ENCODE results near the gene RSRC1. TPM values are rescaled to one million over a fixed set of nuclear protein-coding genes. Genes with fewer than 3 reads are reported as not detected.

Gene RSRC1
- total RNA-seq, 1 experiment from 2014 or later = 37.9 TPM

DNA sequence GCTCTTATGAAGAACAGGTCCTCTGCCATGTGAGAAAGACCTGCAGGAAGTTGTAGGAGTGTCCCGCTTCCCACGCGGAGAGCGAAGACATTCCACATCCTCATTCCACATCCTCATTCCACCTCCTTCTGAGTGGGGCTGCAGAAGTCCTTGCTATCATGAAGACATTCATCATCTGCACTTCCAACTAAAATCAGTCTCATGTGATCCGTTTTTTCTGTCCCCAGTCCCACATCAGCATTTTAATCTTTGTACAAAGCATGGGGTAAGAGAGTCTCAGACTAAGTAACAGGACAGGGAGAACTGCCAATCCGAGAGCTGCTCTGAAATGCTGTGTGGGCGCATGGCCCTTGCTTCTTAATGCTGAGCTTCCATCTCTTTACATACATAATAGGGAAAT is 227.2 kb downstream of the RSRC1 start:
- Mint-ChIP-seq H3K36me3 (ENCODE audit: insufficient read depth in 1 of 3, low read depth in 3 of 3) (peaks cover 0 to 3% (median 3%) of the 10 kb centered on the region in 3 experiments; a peak in 2 of 7 replicates), H3K4me1 (peaks cover 8 to 10% of the 10 kb centered on the region in 2 experiments), H3K27me3 (ENCODE audit: low read depth) (no peaks in the 10 kb centered on the region), H3K27ac (no peak overlapping the region; a peak in 1 of 7 replicates), H3K9me3 (no peaks in the 10 kb centered on the region; a peak in 1 of 5 replicates), H3K4me3 (no peak overlapping the region)
- H3K27ac ChIP-seq (ENCODE audit: insufficient read length, low read depth, low read length) = no peak overlapping the region
- H3K23me2 ChIP-seq (ENCODE audit: insufficient read length, low read depth, low read length, poor library complexity, severe bottlenecking) = no peaks in the 10 kb centered on the region
- H3K18ac ChIP-seq (ENCODE audit: insufficient read length, low read depth, low read length) = no peak overlapping the region
- no peak overlapping the region for H2BK15ac ChIP-seq (ENCODE audit: low read depth, low read length)
- H3K4me1 ChIP-seq (ENCODE audit: insufficient read depth, low read length) = no peaks in the 10 kb centered on the region
- no peak overlapping the region for H3K4me2 ChIP-seq (ENCODE audit: insufficient read depth, insufficient read length, low read length)
- no peak overlapping the region for H4K5ac ChIP-seq (ENCODE audit: insufficient read length, low read depth, low read length)
- H4K20me1 ChIP-seq (ENCODE audit: control insufficient read depth, insufficient read depth, insufficient read length) = no peaks in the 10 kb centered on the region
- no peak overlapping the region for H2AFZ ChIP-seq (ENCODE audit: low read length)
- WGBS (ENCODE audit: extremely low coverage, insufficient read length, low lambda C conversion rate) = no CpG with 5 or more reads among the region's 7 CpGs
- H3K79me2 ChIP-seq (ENCODE audit: insufficient read depth, low read length) = no peaks in the 10 kb centered on the region
- no peak overlapping the region for H2BK12ac ChIP-seq (ENCODE audit: insufficient read length, low read depth, low read length)
- no peak overlapping the region for H4K91ac ChIP-seq (ENCODE audit: insufficient read length, low read depth, low read length)
- H3T11ph ChIP-seq (ENCODE audit: low read length) = no peak overlapping the region
- no peak overlapping the region for H2BK5ac ChIP-seq (ENCODE audit: insufficient read length, low read length)
- no peak overlapping the region for H2BK120ac ChIP-seq (ENCODE audit: low read depth, low read length, poor library complexity, severe bottlenecking)
- no peak overlapping the region for H3K4ac ChIP-seq (ENCODE audit: low read depth, low read length)
- H2AK5ac ChIP-seq (ENCODE audit: insufficient read length, low read length) = no peak overlapping the region
- no peak overlapping the region for H2BK20ac ChIP-seq (ENCODE audit: low read depth, low read length, poor library complexity, severe bottlenecking)
- H3K23ac ChIP-seq (ENCODE audit: insufficient read length, low read depth, low read length) = no peak overlapping the region
- no peak overlapping the region for H3K56ac ChIP-seq (ENCODE audit: insufficient read length, low read depth, low read length)
- no peaks in the 10 kb centered on the region for H3K9me3 ChIP-seq (ENCODE audit: control insufficient read depth, low read depth, low read length)
- H3K9ac ChIP-seq (ENCODE audit: extremely low read depth, insufficient read length, low read length) = no peak overlapping the region
- DNase-seq = no peak
- no peaks in the 10 kb centered on the region for H3K27me3 ChIP-seq (ENCODE audit: insufficient read depth, low read length)
- 0 out of 2 replicates have a peak overlapping the region, but pooled peaks have one; percentile 49 for H3K14ac ChIP-seq (ENCODE audit: insufficient read depth, low read length)
- no peak overlapping the region for H4K8ac ChIP-seq (replicated peaks; ENCODE audit: insufficient read length, low read depth, low read length)
- TF ChIP-seq CTCF (conservative IDR thresholded peaks at IDR 0.05) = no peak
- no peaks in the 10 kb centered on the region for H3K79me1 ChIP-seq (ENCODE audit: insufficient read depth, low read depth, low read length, poor library complexity, severe bottlenecking)
